H1 (cell line): ENCODE data around the gene LONRF2. TPM values are rescaled to one million over a fixed set of nuclear protein-coding genes. Genes with fewer than 3 reads are reported as not detected.

Experiments
- CTCF ChIA-PET: fragments of 300-600 bp; sonication (Branson Sonifier 250); formaldehyde crosslinking; loops from one replicate; lab custom pipeline; 2021; ENCODE audit not compliant: partially characterized antibody; lab: Charles Lee
- POLR2A ChIA-PET: fragments of 300-600 bp; sonication (Branson Sonifier 250); formaldehyde crosslinking; loops from one replicate; lab custom pipeline; 2021; ENCODE audit warnings: inconsistent platforms; ENCODE audit not compliant: partially characterized antibody; lab: Charles Lee
- DNase-seq, 2 experiments: peaks; one replicate each; pipeline versions ENCODE4 v3.0.0 to v3.0.0-alpha.2; 2010 to 2022; ENCODE audit warnings: low spot score in 2 of 2, low read depth in 1 of 2, mixed read lengths in 1 of 2
- FAIRE-seq: peaks from 2 replicates; lab custom pipeline; 2011; peaks lifted over from hg19 to GRCh38; lab: Jason Lieb, UNC
- H2AFZ ChIP-seq: 2 replicates; pipeline ENCODE4 v1.8.1; 2012; ENCODE audit warnings: low read length, inconsistent platforms
- H2AK5ac ChIP-seq: 2 replicates; pipeline ENCODE4 v1.6.1; 2013; ENCODE audit warnings: low read depth, low read length
- H2BK120ac ChIP-seq: replicated peaks from 2 replicates; pipeline ENCODE3; 2013; ENCODE audit warnings: low read depth, low read length, inconsistent platforms
- H2BK12ac ChIP-seq: 2 replicates; pipeline ENCODE4 v1.6.1; 2013; ENCODE audit warnings: low read depth, low read length
- H2BK15ac ChIP-seq: 2 replicates; pipeline ENCODE4 v1.6.1; 2013; ENCODE audit warnings: low read length
- H2BK20ac ChIP-seq: 2 replicates; pipeline ENCODE4 v1.6.1; 2013; ENCODE audit warnings: low read length
- H2BK5ac ChIP-seq: 2 replicates; pipeline ENCODE4 v1.6.1; 2013; ENCODE audit warnings: low read depth, low read length
- H3K14ac ChIP-seq: 2 replicates; pipeline ENCODE4 v1.6.1; 2013; ENCODE audit warnings: inconsistent platforms; ENCODE audit not compliant: insufficient read length
- H3K18ac ChIP-seq: 2 replicates; pipeline ENCODE4 v1.6.1; 2013; ENCODE audit warnings: low read length; ENCODE audit errors: extremely low read depth
- H3K23ac ChIP-seq: 2 replicates; pipeline ENCODE4 v1.6.1; 2013; ENCODE audit warnings: inconsistent platforms; ENCODE audit not compliant: insufficient read length
- H3K23me2 ChIP-seq: 2 replicates; pipeline ENCODE4 v1.6.1; 2013; ENCODE audit warnings: low read depth, low read length
- H3K27ac ChIP-seq: 2 replicates; pipeline ENCODE4 v1.6.1; 2011; ENCODE audit warnings: low read depth, low read length, inconsistent platforms
- H3K27me3 ChIP-seq, 4 experiments: replicated peaks in 1 of 4; 1 replicate in 1 of 4; 2 replicates in 3 of 4; pipeline versions ENCODE4 v1.6.1 to v1.8.1; 2011 to 2013; ENCODE audit warnings: low read length in 3 of 4, mild to moderate bottlenecking in 3 of 4, inconsistent platforms in 2 of 4, mixed read lengths in 2 of 4, moderate library complexity in 1 of 4; ENCODE audit not compliant: control insufficient read depth in 3 of 4, insufficient read depth in 3 of 4; ENCODE audit errors: extremely low read depth in 1 of 4
- H3K36me3 ChIP-seq, 4 experiments: 2 replicates each; pipeline versions ENCODE4 v1.6.1 to v1.8.1; 2011 to 2013; ENCODE audit warnings: mild to moderate bottlenecking in 4 of 4, low read length in 3 of 4, moderate library complexity in 2 of 4, control low read depth in 1 of 4, inconsistent platforms in 1 of 4; ENCODE audit not compliant: insufficient read depth in 4 of 4, control insufficient read depth in 2 of 4
- H3K4ac ChIP-seq: replicated peaks from 2 replicates; pipeline ENCODE3; 2013; ENCODE audit warnings: low read length, low read depth, mixed read lengths, inconsistent platforms; ENCODE audit not compliant: insufficient read length
- H3K4me1 ChIP-seq, 4 experiments: replicated peaks in 1 of 4; 1 replicate in 1 of 4; 2 replicates in 3 of 4; pipeline versions ENCODE4 v1.6.1 to v1.8.1; 2011 to 2013; ENCODE audit warnings: low read length in 3 of 4, inconsistent platforms in 2 of 4, mixed read lengths in 1 of 4; ENCODE audit not compliant: insufficient read depth in 4 of 4, control insufficient read depth in 3 of 4
- H3K4me2 ChIP-seq, 2 experiments: 2 replicates each; pipeline versions ENCODE4 v1.6.1 to v1.8.1; 2011 to 2013; ENCODE audit warnings: low read depth in 2 of 2, low read length in 2 of 2, control low read depth in 1 of 2, inconsistent platforms in 1 of 2, mild to moderate bottlenecking in 1 of 2; ENCODE audit not compliant: insufficient read depth in 1 of 2
- H3K4me3 ChIP-seq, 4 experiments: fragments of 200-600, 300-600 bp in 1 of 4; sonication (generic), shearing (Covaris generic), sonication (Bioruptor Twin) in 1 of 4; 2 replicates each; pipeline versions ENCODE4 v1.5.1 to v1.8.1; 2011 to 2016; ENCODE audit warnings: low read length in 4 of 4, low read depth in 3 of 4, control low read depth in 2 of 4, inconsistent platforms in 2 of 4, mild to moderate bottlenecking in 2 of 4, mixed read lengths in 1 of 4, moderate library complexity in 1 of 4; ENCODE audit not compliant: insufficient read depth in 2 of 4; ENCODE audit errors: extremely low read depth in 1 of 4
- H3K56ac ChIP-seq: replicated peaks from 2 replicates; pipeline ENCODE3; 2013; ENCODE audit warnings: low read depth, mild to moderate bottlenecking, mixed read lengths, low read length, inconsistent platforms; ENCODE audit not compliant: insufficient read length
- H3K79me1 ChIP-seq: 2 replicates; pipeline ENCODE4 v1.6.1; 2013; ENCODE audit warnings: low read depth, low read length, control low read depth
- H3K79me2 ChIP-seq, 2 experiments: 2 replicates each; pipeline versions ENCODE4 v1.6.1 to v1.8.1; 2012 to 2013; ENCODE audit warnings: low read length in 2 of 2, mild to moderate bottlenecking in 2 of 2, inconsistent platforms in 1 of 2; ENCODE audit not compliant: insufficient read depth in 2 of 2, control insufficient read depth in 1 of 2
- H3K9ac ChIP-seq, 4 experiments: replicated peaks in 1 of 4; 1 replicate in 1 of 4; 2 replicates in 3 of 4; pipeline versions ENCODE4 v1.6.1 to v1.8.1; 2011 to 2013; ENCODE audit warnings: low read depth in 3 of 4, low read length in 3 of 4, control low read depth in 2 of 4, mild to moderate bottlenecking in 2 of 4, moderate library complexity in 2 of 4, inconsistent platforms in 1 of 4; ENCODE audit errors: extremely low read depth in 1 of 4
- H3K9me3 ChIP-seq, 2 experiments: 2 replicates each; pipeline versions ENCODE4 v1.6.1 to v1.8.1; 2012 to 2013; ENCODE audit warnings: mild to moderate bottlenecking in 2 of 2, moderate library complexity in 2 of 2, control low read depth in 1 of 2, inconsistent platforms in 1 of 2, low read depth in 1 of 2, low read length in 1 of 2, mixed read lengths in 1 of 2; ENCODE audit not compliant: insufficient read depth in 2 of 2
- H4K20me1 ChIP-seq, 2 experiments: replicated peaks in 1 of 2; 2 replicates each; pipeline versions ENCODE3 to v1.8.1; 2011 to 2013; ENCODE audit warnings: inconsistent platforms in 2 of 2, low read length in 2 of 2, mild to moderate bottlenecking in 1 of 2; ENCODE audit not compliant: insufficient read depth in 2 of 2, control insufficient read depth in 1 of 2
- H4K5ac ChIP-seq: 2 replicates; pipeline ENCODE4 v1.6.1; 2013; ENCODE audit warnings: low read length, low read depth, mixed read lengths, inconsistent platforms; ENCODE audit not compliant: insufficient read length
- H4K8ac ChIP-seq: 2 replicates; pipeline ENCODE4 v1.8.0; 2013; ENCODE audit warnings: mild to moderate bottlenecking, moderate library complexity, low read length, inconsistent platforms; ENCODE audit not compliant: insufficient read depth; ENCODE audit errors: extremely low read depth
- H4K91ac ChIP-seq: replicated peaks from 2 replicates; pipeline ENCODE3; 2013; ENCODE audit warnings: low read length, mixed read lengths, inconsistent platforms; ENCODE audit not compliant: insufficient read length
- BACH1 ChIP-seq: IDR thresholded peaks from 2 replicates; pipeline ENCODE4 v1.6.1; 2012; ENCODE audit warnings: low read length, improper control_type of control experiment
- CTBP2 ChIP-seq: IDR thresholded peaks from 2 replicates; pipeline ENCODE4 v1.7.0; 2011; ENCODE audit warnings: borderline replicate concordance, mild to moderate bottlenecking, moderate library complexity, mixed read lengths, low read length; ENCODE audit not compliant: insufficient read depth, insufficient read length
- POU5F1 ChIP-seq: IDR thresholded peaks from 2 replicates; pipeline ENCODE4 v1.6.1; 2011; ENCODE audit warnings: low read depth, mild to moderate bottlenecking, low read length, moderate library complexity
- SAP30 ChIP-seq: fragments of 300-600 bp; sonication (generic); IDR thresholded peaks from 2 replicates; pipeline ENCODE4 v1.7.1; 2012; ENCODE audit warnings: low read length, moderate library complexity, mild to moderate bottlenecking, inconsistent platforms; ENCODE audit not compliant: insufficient read depth, insufficient replicate concordance
- SIX5 ChIP-seq: IDR thresholded peaks from 2 replicates; pipeline ENCODE4 v1.6.1; 2011; ENCODE audit warnings: mild to moderate bottlenecking, low read depth, low read length
- TBP ChIP-seq: IDR thresholded peaks from 2 replicates; pipeline ENCODE4 v1.6.1; 2011; ENCODE audit warnings: low read depth, low read length, improper control_type of control experiment
- ZNF274 ChIP-seq: IDR thresholded peaks from 2 replicates; pipeline ENCODE4 v1.7.0; 2012; ENCODE audit warnings: low read length, borderline replicate concordance; ENCODE audit errors: extremely low read depth
- WGBS, 2 experiments: shearing (Covaris generic) in 1 of 2; methylation state at CpG; one replicate each; pipeline versions ENCODE4 v1.1.6 to v1.1.7; 2013 to 2015; ENCODE audit warnings: low lambda C conversion rate in 2 of 2, mixed read lengths in 2 of 2, inconsistent platforms in 1 of 2, low coverage in 1 of 2, missing lambda C conversion rate in 1 of 2; ENCODE audit not compliant: insufficient replicate concordance in 2 of 2, insufficient coverage in 1 of 2, insufficient read length in 1 of 2; ENCODE audit errors: extremely low coverage in 1 of 2, missing lambda C conversion rate in 1 of 2; 5-methylcytosine and 5-hydroxymethylcytosine counted together
- polyA plus RNA-seq, 7 experiments: library from polyadenylated mRNA; depleted of rRNA in 3 of 7; stranded (reverse) in 5 of 7; unstranded in 2 of 7; fragments of >200 nt in 5 of 7; fragments of 200-250 nt in 2 of 7; gene quantifications; 1 replicate in 5 of 7; 2 replicates in 1 of 7; 4 replicates in 1 of 7; pipeline versions ENCODE4 v1.2.1 to v1.2.3, GENCODE V29; 2011 to 2013; ENCODE audit warnings: missing spikeins in 2 of 7, mixed read lengths in 2 of 7
- total RNA-seq: library from RNA; stranded (reverse); fragmentation: NEBNext Ultra II Directional; extraction: Animal tissue kit (Norgen Biotek cat#: 25700); gene quantifications from 2 replicates; pipeline ENCODE4 v1.2.1, GENCODE V29; 2021

LONRF2 gene
- total and polyA plus RNA-seq, 2 of the 8 experiments (the other 6 are each of a cell fraction or from before 2014, with no cell fraction given): 0.24 to 0.74 TPM

- H2BK15ac ChIP-seq: no peak overlapping the region
- DNase-seq (peak in 1 of 2 experiments; percentile 11), FAIRE-seq (no peak)
- H3K4me1 ChIP-seq: peaks cover 0 to 12% (median 8%) of the 10 kb centered on the region in 4 experiments; a peak in 4 of 7 replicates
- no peak overlapping the region for H4K5ac ChIP-seq
- H2BK20ac ChIP-seq: no peak overlapping the region
- H4K20me1 ChIP-seq: no peaks in the 10 kb centered on the region
- H2AK5ac ChIP-seq: no peak overlapping the region
- no peak overlapping the region for H3K4ac ChIP-seq
- POLR2A ChIA-PET: no interaction called here
- no peak overlapping the region for H3K14ac ChIP-seq
- H4K91ac ChIP-seq: no peak overlapping the region
- no peaks in the 10 kb centered on the region for H3K36me3 ChIP-seq
- CTCF ChIA-PET: interaction anchor here (1.4 to 10.0 kb wide), 2 partner anchors 16 to 103 kb away, joined by 7 to 103 read pairs; no protein-coding TSS in a partner anchor
- peak overlapping the region; percentile 57; the same call in 1 of the 2 replicates for H4K8ac ChIP-seq
- no peak overlapping the region for H3K4me2 ChIP-seq
- no peak overlapping the region for H2BK5ac ChIP-seq
- H2AFZ ChIP-seq: no peak overlapping the region
- H3K23me2 ChIP-seq: no peaks in the 10 kb centered on the region
- H3K23ac ChIP-seq: no peak overlapping the region
- no peak overlapping the region for H3K27ac ChIP-seq
- TF ChIP-seq ZNF274 (no peak), TBP (no peak), CTBP2 (no peak), BACH1 (no peak), POU5F1 (no peak), SAP30 (no peak), SIX5 (no peak)
- no peak overlapping the region for H3K18ac ChIP-seq
- H2BK12ac ChIP-seq: no peak overlapping the region
- 95% methylated on average over 12 of the region's 12 CpGs; no CpG with 5 or more reads in 1 of the 2 experiments for WGBS, 2 experiments
- H3K56ac ChIP-seq: no peak overlapping the region
- no peaks in the 10 kb centered on the region for H3K27me3 ChIP-seq
- H3K9me3 ChIP-seq: no peaks in the 10 kb centered on the region
- H3K79me1 ChIP-seq: no peaks in the 10 kb centered on the region
- H3K9ac ChIP-seq: no peak overlapping the region
- no peaks in the 10 kb centered on the region for H3K79me2 ChIP-seq
- H3K4me3 ChIP-seq: no peak overlapping the region
- H2BK120ac ChIP-seq: no peak overlapping the region
Observed at GRCh38 chr2:100277540-100278207, 44.6 kb downstream of the LONRF2 start.
